Activated CD4-positive, alpha-beta T cell treated with anti-CD3 and anti-CD28 coated beads, Interleukin-2, Interleukin-4, amounts not matched to agents 100 ng/mL and 50 ng/mL, durations not matched to agents 16 hours and 8 hours (primary cell): ENCODE measurements around the gene NRG2.

Experiments used
- DNase-seq: peaks from one replicate; pipeline ENCODE4 v3.0.0-alpha.2; 2020; ENCODE audit warnings: low spot score

The NRG2 gene

GRCh38 chr5:139877129-139877597 is 165.9 kb downstream of the NRG2 start:
- DNase-seq = no peak

DNA sequence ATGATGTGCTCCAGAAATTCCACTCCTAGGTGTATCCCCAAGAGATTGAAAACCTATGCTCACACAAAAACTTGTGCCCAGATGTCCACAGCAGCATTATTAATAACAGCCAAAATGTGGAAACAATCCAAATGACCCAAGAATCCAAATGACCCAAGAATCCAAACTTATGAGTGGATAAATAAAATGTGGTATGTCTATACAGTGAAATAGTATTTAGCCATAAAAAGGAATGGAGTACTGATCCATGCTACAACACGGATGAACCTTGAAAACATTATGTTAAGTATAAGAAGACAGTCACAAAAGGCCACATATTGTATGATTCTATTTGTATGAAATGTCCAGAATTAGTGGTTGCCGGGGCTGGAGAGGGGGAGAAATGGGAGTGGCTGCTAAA is 167.1 kb downstream of the NRG2 start:
- no peak for DNase-seq

- no peak for DNase-seq
Measured at GRCh38 chr5:139872851-139873794, 170.0 kb downstream of the NRG2 start.

- DNase-seq = no peak
Measured at GRCh38 chr5:139872052-139872766, 170.9 kb downstream of the NRG2 start.

DNA sequence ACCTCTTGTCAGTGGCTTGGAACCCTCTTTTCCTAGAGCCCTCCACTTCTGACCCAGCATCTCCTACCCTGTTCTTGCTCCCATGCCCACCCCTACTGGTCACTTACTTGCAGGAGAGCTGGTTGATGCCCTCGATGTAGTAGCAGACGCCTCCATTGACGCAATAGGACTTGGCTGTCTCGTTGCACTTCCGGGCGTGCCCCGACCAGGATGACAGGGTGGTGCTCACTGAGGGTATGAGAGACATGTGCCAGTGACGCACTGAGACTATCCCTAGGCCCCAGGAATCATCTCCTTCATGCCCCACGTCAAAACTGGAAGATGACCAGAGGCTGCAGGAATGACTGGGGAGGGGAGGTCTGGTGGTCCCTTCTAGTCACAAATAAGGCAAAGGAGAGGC is 171.5 kb downstream of the NRG2 start:
- DNase-seq = no peak

GRCh38 chr5:139870677-139871076 is 172.4 kb downstream of the NRG2 start:
- DNase-seq = no peak

DNA sequence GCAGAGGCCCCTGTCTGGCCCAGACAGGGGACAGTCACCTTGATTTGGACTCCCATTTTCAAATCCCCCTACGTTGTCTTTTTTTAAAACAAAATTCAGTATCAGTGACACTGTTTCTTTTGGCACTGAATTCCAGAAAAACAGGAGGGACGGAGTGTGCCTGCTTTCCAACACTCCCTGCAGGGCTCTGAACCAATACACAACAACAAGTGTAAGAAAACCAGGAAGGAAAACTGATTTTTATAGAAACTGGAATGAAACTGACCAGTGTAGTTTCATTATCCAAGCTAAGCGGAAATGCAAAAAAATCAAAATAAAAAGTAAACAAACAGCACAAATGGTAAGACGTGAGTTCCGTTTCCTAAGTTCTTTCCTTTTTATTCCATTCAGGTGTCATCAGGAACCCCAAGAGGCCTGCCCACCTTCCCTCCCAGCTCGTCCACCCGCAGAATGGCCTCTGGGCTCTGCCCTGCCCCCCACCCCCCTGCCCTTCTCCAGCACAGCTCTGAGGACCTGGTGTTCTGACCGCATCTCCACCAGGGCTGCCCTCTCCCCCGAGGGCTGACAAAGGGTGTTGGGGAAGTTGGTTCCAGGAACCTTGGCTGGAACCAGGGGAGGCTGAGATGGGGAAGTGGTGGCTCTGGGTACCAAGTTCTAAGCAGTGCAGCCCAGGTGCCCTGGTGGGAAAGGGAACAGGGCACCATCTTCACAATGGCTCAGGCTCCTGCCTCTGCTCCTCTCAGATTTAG is 173.9 kb downstream of the NRG2 start:
- DNase-seq = no peak

DNA sequence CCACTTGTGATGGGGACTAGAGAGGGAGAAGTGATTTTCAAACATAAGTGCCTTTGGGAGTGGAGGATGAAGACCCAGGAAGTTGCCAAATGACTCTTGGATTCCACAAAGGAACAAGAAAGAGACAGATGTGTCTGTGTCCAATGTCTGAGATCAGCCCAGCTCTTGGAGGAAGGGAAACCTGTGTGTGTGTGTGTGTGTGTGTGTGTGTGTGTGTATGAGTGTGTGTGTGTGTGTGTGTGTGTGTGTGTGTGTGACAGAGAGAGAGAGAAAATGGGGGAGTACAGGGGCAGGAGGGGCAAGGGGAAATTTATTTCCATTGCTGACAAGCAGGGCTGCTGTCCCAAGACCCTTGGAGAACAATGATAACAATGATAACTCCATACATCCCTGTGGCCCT is 175.5 kb downstream of the NRG2 start:
- no peak for DNase-seq

- no peak for DNase-seq
Measured at GRCh38 chr5:139867109-139867508, 176.0 kb downstream of the NRG2 start.

GRCh38 chr5:139864716-139865483 is 178.2 kb downstream of the NRG2 start:
- DNase-seq = no peak

DNA sequence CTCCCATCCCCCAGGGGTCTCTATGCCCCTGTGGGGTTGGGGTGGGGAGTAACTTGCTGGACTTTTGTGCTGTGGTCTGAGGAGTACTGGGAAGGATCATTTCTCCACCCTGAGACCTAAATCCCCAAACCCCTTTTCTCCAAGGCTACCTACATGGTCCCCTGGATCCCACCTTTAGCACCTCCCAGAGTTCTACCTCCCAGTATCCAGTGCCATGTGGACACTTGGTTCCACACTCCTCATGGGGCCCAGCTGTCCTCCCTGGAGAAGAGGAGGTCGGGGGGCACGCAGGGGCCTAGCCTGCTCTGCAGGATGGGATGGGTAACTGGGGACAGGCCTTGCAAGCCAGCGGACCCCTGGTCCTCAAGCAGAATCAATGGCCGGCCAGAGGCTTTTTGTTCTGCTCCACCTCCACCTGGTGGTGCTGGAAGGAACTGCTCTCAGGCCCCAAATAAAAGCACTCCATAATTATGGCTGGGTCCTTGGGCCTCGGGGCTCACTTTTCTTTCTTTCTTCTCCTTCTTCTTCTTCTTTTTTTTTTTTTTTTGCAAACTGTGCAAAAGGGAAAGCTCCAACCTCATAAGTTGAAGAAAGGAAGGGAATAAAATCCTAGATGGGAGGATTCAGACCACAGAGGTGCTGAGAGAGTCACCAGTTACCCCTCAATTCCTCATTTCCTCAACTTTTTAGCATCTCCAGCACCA is 179.1 kb downstream of the NRG2 start:
- DNase-seq = peak; percentile 43

DNA sequence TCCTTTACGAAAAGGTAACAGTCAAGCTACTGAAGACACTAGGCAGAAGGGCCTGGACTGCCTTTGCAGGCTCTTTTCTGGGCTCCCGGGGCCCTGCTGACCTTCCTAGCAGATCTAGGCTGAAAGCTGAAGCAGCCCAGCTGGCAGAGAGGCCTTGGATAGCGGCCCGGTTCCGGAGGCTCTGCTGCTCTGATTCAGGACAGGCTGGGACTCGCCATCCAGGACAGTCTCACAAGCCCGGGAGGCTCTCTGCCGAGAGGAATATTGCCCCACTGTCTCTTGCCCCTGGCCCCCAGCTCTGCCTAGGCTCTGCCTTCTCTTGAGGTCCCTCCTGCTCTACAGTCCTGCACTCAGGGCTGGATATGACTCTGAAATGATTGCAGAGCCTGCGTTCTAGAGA is 179.7 kb downstream of the NRG2 start:
- DNase-seq = no peak

DNA sequence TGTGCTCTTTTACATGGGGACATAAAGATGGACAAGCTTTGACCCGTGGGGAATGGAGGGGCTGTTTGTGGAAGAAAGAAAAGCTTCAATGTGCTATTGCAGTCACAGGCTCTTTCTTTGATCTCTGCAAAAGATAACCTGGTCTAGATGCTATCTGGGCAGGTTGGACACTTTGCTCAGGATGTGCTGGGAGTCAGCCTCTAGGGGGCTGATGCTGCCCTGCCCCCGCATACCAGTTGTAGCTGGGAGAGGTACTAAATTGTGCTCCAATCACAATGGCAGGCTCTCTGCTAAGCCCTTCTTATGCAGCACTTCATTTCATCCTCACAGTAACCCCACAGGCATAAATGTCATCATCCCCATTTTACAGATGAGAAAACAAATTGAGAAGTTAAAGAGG is 180.3 kb downstream of the NRG2 start:
- no peak for DNase-seq

DNA sequence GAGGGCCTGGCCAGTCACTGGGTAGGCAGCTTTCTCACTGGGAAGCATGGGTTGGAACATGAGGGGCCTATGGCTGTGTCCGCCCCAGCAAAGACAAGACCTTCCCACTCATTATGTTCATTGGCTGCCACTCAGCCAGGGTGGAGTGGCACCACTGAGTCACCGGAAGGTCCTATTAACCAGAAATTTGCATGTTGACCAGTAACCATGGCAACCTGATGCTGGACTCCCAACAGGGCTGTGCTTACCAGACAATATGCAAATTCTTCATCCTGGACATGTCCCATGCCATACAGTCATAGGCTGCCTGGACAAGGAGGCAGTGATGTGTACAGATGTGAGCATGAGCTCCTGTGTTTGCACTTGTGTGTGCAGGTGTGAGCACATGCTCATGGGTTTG is 180.8 kb downstream of the NRG2 start:
- no peak for DNase-seq

DNA sequence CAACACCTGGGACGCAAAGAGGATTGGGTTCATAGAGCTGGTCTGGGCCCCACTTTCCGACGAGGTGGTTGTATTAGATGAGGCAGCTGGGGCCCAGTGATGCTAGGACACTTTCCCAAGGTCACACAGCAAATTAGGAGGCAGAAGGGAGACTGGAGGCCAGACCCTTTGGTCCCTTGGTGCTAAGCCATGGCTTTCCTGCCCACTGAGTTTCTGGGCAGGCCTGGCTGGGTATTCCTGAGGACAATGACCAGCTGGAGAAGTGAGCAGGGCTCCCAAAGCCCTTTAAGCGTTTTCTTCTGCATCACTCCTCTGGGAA is 181.3 kb downstream of the NRG2 start:
- no peak for DNase-seq

- DNase-seq = no peak
Measured at GRCh38 chr5:139861021-139861888, 181.8 kb downstream of the NRG2 start.

DNA sequence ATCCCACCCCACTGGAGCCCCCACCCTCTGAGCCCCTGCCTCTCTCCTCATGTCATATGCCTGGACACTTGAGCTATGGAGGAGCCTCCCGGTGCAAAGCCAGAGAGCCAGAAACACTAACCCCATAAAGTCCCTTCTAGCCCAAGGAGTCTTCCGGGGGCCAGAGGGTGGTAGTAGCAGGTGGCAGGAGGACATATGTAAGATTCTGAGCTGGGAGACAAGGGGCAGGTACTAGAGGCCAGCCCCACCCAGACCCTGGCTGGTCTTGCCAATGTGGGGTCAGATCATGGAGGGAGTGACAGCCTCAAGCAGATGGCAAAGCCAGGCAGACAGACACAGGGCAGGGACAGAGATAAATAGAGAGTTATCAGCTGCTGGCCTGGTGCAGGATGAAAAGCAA is 184.1 kb downstream of the NRG2 start:
- DNase-seq = no peak

- DNase-seq = no peak
Measured at GRCh38 chr5:139856714-139857113, 186.4 kb downstream of the NRG2 start.

- no peak for DNase-seq
Measured at GRCh38 chr5:139855946-139856540, 187.1 kb downstream of the NRG2 start.

- DNase-seq = no peak
Measured at GRCh38 chr5:139855451-139855850, 187.6 kb downstream of the NRG2 start.
